ENCODE results near the gene MRPL43. TPM values are rescaled to one million over a fixed set of nuclear protein-coding genes. Genes with fewer than 3 reads are reported as not detected.

The MRPL43 gene
- total and polyA plus RNA-seq, 10 of the 15 experiments (the other 5 are each of a cell fraction or from before 2014, with no cell fraction given) = 16.6 to 108 (median 65.1) TPM

DNA sequence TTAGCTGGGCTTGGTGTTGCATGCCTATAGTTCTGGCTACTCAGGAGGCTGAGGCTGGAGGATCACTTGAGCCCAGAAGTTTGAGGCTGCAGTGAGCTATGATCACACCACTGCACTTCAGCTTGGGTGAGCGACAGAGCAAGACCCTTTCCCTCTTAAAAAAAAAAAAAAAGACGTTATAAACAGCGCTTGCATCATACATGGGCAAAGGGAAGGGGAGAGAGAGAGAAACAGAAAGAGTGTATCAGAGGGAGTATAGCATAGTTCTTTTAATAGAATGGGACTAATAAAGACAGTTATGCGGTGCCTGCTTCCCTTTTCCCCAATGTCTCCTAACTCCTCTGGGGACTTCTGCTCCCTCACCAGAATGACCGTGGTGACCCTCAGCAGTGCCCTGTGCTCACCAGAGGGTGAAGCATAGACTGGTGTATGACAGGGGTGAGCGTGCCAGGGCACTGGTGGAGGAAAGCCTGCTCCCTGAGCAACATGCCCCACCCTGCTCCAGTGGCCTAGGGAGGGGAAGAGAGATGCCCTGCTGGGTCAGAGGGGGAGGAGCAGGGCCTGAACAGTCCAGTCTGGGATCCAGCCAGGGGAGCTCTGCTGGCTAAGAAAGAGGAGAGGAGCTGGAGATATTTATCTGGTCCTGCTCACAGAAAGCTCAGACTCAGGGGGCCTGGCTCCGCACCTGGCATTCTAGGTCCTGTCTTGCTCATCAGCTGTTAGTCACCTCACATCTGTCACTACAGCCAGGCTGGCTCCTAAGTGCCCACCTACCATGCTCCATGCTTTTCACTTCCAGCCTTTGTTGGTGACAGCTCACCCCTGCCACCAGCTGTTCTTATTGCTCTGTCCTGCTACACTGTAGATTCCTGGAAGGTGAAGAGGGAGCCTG is 41.4 kb upstream of the MRPL43 start:
- H3K27ac ChIP-seq (ENCODE audit: control insufficient read depth, insufficient read depth) = no peak overlapping the region
- H3K36me3 ChIP-seq (ENCODE audit: control insufficient read depth in 2 of 2, insufficient read depth in 2 of 2, low read length in 1 of 2) = no peaks in the 10 kb centered on the region
- no peaks in the 10 kb centered on the region for H3K79me2 ChIP-seq (ENCODE audit: control insufficient read depth, insufficient read depth, low read length)
- DNase-seq (ENCODE audit: low read depth, low spot score) (no peak), FAIRE-seq (no peak), ATAC-seq (no peak)
- 16% methylated on average over 7 of the region's 7 CpGs for WGBS (ENCODE audit: insufficient coverage, insufficient replicate concordance, low lambda C conversion rate, missing lambda C conversion rate)
- CTCF ChIA-PET = interaction anchor here (0.6 to 6.5 kb wide), 3 partner anchors 12 to 542 kb away, joined by 4 to 86 read pairs (median 17); no protein-coding TSS in a partner anchor
- H2AFZ ChIP-seq (ENCODE audit: control insufficient read depth, low read depth, low read length) = no peak overlapping the region
- POLR2A ChIA-PET = no interaction called here
- peaks cover 21% of the 10 kb centered on the region for H3K4me1 ChIP-seq (ENCODE audit: control insufficient read depth, insufficient read depth, low read length)
- peaks cover 5 to 9% of the 10 kb centered on the region in 2 experiments for H3K27me3 ChIP-seq (replicated peaks in 1 of 2; ENCODE audit: control insufficient read depth in 2 of 2, insufficient read depth in 2 of 2, low read length in 1 of 2)
- no TSS peak for BruUV-seq (replicated peaks)
- SMC1A ChIA-PET (ENCODE audit: uncharacterized antibody, unreplicated experiment) = interaction anchor here (1.5 to 4.3 kb wide), 2 partner anchors 9 to 13 kb away, joined by 5 to 24 read pairs; no protein-coding TSS in a partner anchor
- no peak for TF ChIP-seq NBN (IDR thresholded peaks at IDR 0.05)
- TF ChIP-seq FOXM1 (IDR thresholded peaks at IDR 0.05; ENCODE audit: low read depth, low read length) = no peak
- TF ChIP-seq MYC (IDR thresholded peaks at IDR 0.05; ENCODE audit: insufficient read depth, insufficient read length, insufficient replicate concordance, low read length, severe bottlenecking) = no peak
- no peak for TF ChIP-seq SIX5 (IDR thresholded peaks at IDR 0.05; ENCODE audit: low read depth, low read length, severe bottlenecking)
- no peak for TF ChIP-seq WRNIP1 (IDR thresholded peaks at IDR 0.05; ENCODE audit: borderline replicate concordance, low read depth, low read length)
- TF ChIP-seq, protein P1, sequence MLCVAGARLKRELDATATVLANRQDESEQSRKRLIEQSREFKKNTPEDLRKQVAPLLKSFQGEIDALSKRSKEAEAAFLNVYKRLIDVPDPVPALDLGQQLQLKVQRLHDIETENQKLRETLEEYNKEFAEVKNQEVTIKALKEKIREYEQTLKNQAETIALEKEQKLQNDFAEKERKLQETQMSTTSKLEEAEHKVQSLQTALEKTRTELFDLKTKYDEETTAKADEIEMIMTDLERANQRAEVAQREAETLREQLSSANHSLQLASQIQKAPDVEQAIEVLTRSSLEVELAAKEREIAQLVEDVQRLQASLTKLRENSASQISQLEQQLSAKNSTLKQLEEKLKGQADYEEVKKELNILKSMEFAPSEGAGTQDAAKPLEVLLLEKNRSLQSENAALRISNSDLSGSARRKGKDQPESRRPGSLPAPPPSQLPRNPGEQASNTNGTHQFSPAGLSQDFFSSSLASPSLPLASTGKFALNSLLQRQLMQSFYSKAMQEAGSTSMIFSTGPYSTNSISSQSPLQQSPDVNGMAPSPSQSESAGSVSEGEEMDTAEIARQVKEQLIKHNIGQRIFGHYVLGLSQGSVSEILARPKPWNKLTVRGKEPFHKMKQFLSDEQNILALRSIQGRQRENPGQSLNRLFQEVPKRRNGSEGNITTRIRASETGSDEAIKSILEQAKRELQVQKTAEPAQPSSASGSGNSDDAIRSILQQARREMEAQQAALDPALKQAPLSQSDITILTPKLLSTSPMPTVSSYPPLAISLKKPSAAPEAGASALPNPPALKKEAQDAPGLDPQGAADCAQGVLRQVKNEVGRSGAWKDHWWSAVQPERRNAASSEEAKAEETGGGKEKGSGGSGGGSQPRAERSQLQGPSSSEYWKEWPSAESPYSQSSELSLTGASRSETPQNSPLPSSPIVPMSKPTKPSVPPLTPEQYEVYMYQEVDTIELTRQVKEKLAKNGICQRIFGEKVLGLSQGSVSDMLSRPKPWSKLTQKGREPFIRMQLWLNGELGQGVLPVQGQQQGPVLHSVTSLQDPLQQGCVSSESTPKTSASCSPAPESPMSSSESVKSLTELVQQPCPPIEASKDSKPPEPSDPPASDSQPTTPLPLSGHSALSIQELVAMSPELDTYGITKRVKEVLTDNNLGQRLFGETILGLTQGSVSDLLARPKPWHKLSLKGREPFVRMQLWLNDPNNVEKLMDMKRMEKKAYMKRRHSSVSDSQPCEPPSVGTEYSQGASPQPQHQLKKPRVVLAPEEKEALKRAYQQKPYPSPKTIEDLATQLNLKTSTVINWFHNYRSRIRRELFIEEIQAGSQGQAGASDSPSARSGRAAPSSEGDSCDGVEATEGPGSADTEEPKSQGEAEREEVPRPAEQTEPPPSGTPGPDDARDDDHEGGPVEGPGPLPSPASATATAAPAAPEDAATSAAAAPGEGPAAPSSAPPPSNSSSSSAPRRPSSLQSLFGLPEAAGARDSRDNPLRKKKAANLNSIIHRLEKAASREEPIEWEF (IDR thresholded peaks at IDR 0.05; ENCODE audit: insufficient replicate concordance, low read depth, low read length) = no peak
- H3K4me3 ChIP-seq = no peak overlapping the region
- no peaks in the 10 kb centered on the region for H3K9me3 ChIP-seq (replicated peaks; ENCODE audit: control insufficient read depth, insufficient read depth, low read length)
- H3K9ac ChIP-seq (ENCODE audit: control insufficient read depth, insufficient read depth, low read length) = no peak overlapping the region
- RAD21 ChIA-PET (ENCODE audit: unreplicated experiment) = interaction anchor here (1.5 kb wide), 1 partner anchor 11 kb away, joined by 5 read pairs; no protein-coding TSS in a partner anchor
- intact Hi-C loops (cut with micrococcal nuclease; ENCODE audit: unreplicated experiment) (no loop called here), in situ Hi-C loops (cut with MboI) (no loop called here)
- no peak overlapping the region for H3K4me2 ChIP-seq (ENCODE audit: control insufficient read depth, insufficient read depth)
- no peaks in the 10 kb centered on the region for H4K20me1 ChIP-seq (ENCODE audit: control insufficient read depth, insufficient read depth)

Data from GM12878 (cell line).